PC-9 (cell line): Measurements from ENCODE around the gene PCGF3. TPM values are rescaled to one million over a fixed set of nuclear protein-coding genes. Genes with fewer than 3 reads are reported as not detected.
"Not testable (repeated sequence)": the region's sequence is repeated elsewhere in the genome, so short reads cannot be mapped to it uniquely, and the experiment has no call there.

Experiments used
- BruUV-seq: library from RNA; stranded (reverse); fragments of 400-500 nt; replicated peaks from 2 replicates; lab custom pipeline; 2021; lab: Mats Ljungman, UMichigan
- CTCF ChIA-PET: fragments of 300-600 bp; sonication (Branson Sonifier 250); formaldehyde crosslinking; loops from one replicate; lab custom pipeline; 2022; ENCODE audit warnings: antibody characterized with exemption; lab: Charles Lee
- POLR2A ChIA-PET: fragments of 300-600 bp; sonication (Branson Sonifier 250); formaldehyde crosslinking; loops from one replicate; lab custom pipeline; 2022; ENCODE audit warnings: antibody characterized with exemption; ENCODE audit not compliant: unreplicated experiment; lab: Charles Lee
- DNase-seq, 2 experiments: peaks; one replicate each; pipeline versions ENCODE4 v3.0.0 to v3.0.0-alpha.2; 2015 to 2022; ENCODE audit warnings: mixed read lengths in 1 of 2
- H2AFZ ChIP-seq: fragments of 200-600 bp; sonication (generic); 2 replicates; pipeline ENCODE4 v1.8.1; 2017; ENCODE audit warnings: antibody characterized with exemption
- H3F3A ChIP-seq: fragments of 200-600 bp; sonication (generic); 2 replicates; pipeline ENCODE4 v1.8.1; 2017; ENCODE audit warnings: antibody characterized with exemption, mild to moderate bottlenecking, low read depth; ENCODE audit not compliant: insufficient read depth
- H3K27ac ChIP-seq: fragments of 200-600 bp; sonication (generic); 2 replicates; pipeline ENCODE4 v1.6.1; 2016; ENCODE audit warnings: mixed run types
- H3K27me3 ChIP-seq: fragments of 200-600 bp; sonication (generic); 2 replicates; pipeline ENCODE4 v1.6.1; 2016; ENCODE audit warnings: low read depth, mixed run types; ENCODE audit not compliant: insufficient read depth
- H3K36me3 ChIP-seq: fragments of 200-600 bp; sonication (generic); 2 replicates; pipeline ENCODE4 v1.6.1; 2016; ENCODE audit warnings: low read depth, mixed run types
- H3K4me1 ChIP-seq: fragments of 200-600 bp; sonication (generic); replicated peaks from 2 replicates; pipeline ENCODE4 v1.6.1; 2016; ENCODE audit warnings: mixed run types; ENCODE audit not compliant: insufficient read depth
- H3K4me2 ChIP-seq: fragments of 200-600 bp; sonication (generic); 2 replicates; pipeline ENCODE4 v1.6.1; 2017; ENCODE audit warnings: mixed run types
- H3K4me3 ChIP-seq: fragments of 200-600 bp; sonication (generic); 2 replicates; pipeline ENCODE4 v1.6.1; 2016; ENCODE audit warnings: mixed run types
- H3K79me2 ChIP-seq: fragments of 200-600 bp; sonication (generic); 2 replicates; pipeline ENCODE4 v1.6.1; 2017; ENCODE audit warnings: low read depth, mixed run types
- H3K9me2 ChIP-seq: fragments of 200-600 bp; sonication (generic); 2 replicates; pipeline ENCODE4 v1.8.1; 2017; ENCODE audit warnings: mild to moderate bottlenecking; ENCODE audit not compliant: insufficient read depth
- H3K9me3 ChIP-seq: fragments of 200-600 bp; sonication (generic); 2 replicates; pipeline ENCODE4 v1.8.1; 2016; ENCODE audit warnings: low read depth; ENCODE audit not compliant: insufficient read depth
- H4K20me1 ChIP-seq: fragments of 200-600 bp; sonication (generic); 2 replicates; pipeline ENCODE4 v1.8.1; 2017; ENCODE audit not compliant: insufficient read depth
- CTCF ChIP-seq: fragments of 200-600 bp; sonication (generic); conservative IDR thresholded peaks from 2 replicates; pipeline ENCODE4 v1.6.1; 2017; ENCODE audit warnings: mixed run types, antibody characterized with exemption, mild to moderate bottlenecking, moderate library complexity
- EZH2 ChIP-seq: fragments of 200-600 bp; sonication (generic); IDR thresholded peaks from 2 replicates; pipeline ENCODE4 v1.8.0; 2017; ENCODE audit warnings: antibody characterized with exemption, low read depth
- intact Hi-C: fragments of 100-400 bp; cut with micrococcal nuclease; formaldehyde crosslinking; loops from one replicate; pipeline ENCODE4 v1.10.0; 2022; ENCODE audit not compliant: unreplicated experiment
- total RNA-seq: library from RNA; stranded (reverse); gene quantifications from 2 replicates; pipeline ENCODE4 v1.2.3, GENCODE V29; 2021

Gene PCGF3
- total RNA-seq, 1 experiment from 2014 or later = 60.8 TPM

- TSS peak; percentile 20 for BruUV-seq
- H3K4me2 ChIP-seq = peak within 1 kb of the TSS; percentile 74
- no peaks in the 10 kb centered on the region for H3K9me2 ChIP-seq
- POLR2A ChIA-PET = interaction anchor here (0.6 to 0.7 kb wide), 3 partner anchors 109 to 1816 kb away, joined by 3 to 7 read pairs (median 3); no protein-coding TSS in a partner anchor
- TF ChIP-seq CTCF (no peak), EZH2 (no peak)
- H3K27ac ChIP-seq = peak within 1 kb of the TSS; percentile 5; the same call in 1 of the 2 replicates
- H3F3A ChIP-seq = peaks cover 11% of the 10 kb centered on the region; the same call in 1 of the 2 replicates
- no peaks in the 10 kb centered on the region for H3K79me2 ChIP-seq
- intact Hi-C loops = loop anchor here (1.0 kb wide), 1 partner anchor 15 kb away; the partner anchor contains the start of genes ATP5ME and MYL5
- peak within 1 kb of the TSS; percentile 60; the same call in 1 of the 2 replicates for H2AFZ ChIP-seq
- no peaks in the 10 kb centered on the region for H3K9me3 ChIP-seq
- DNase-seq = peak in 1 of 2 experiments; percentile 35
- peaks cover 19% of the 10 kb centered on the region for H3K4me1 ChIP-seq
- no peaks in the 10 kb centered on the region for H3K36me3 ChIP-seq
- no peaks in the 10 kb centered on the region for H4K20me1 ChIP-seq
- CTCF ChIA-PET = no interaction called here
- no peaks in the 10 kb centered on the region for H3K27me3 ChIP-seq
- peak within 1 kb of the TSS; percentile 39; the same call in 1 of the 2 replicates for H3K4me3 ChIP-seq
Observed at GRCh38 chr4:688854-689681, 16.6 kb upstream of the PCGF3 start, which contains the start of gene SLC49A3. Gene SLC49A3 (minus strand): TSS chr4:689151. CDS start chr4:689127, 24 bp downstream.

GRCh38 chr4:689723-690122 is 15.9 kb upstream of the PCGF3 start:
- POLR2A ChIA-PET = interaction anchor here (0.7 kb wide), 1 partner anchor 1166 kb away, joined by 3 read pairs; no protein-coding TSS in a partner anchor
- Histone ChIP-seq H2AFZ (no peak overlapping the region), H3K9me3 (no peaks in the 10 kb centered on the region), H4K20me1 (no peaks in the 10 kb centered on the region), H3K4me3 (peak overlapping the region; percentile 39; the same call in 1 of the 2 replicates), H3K4me1 (peaks cover 19% of the 10 kb centered on the region), H3K4me2 (peak overlapping the region; percentile 74), H3K36me3 (no peaks in the 10 kb centered on the region), H3F3A (peaks cover 16% of the 10 kb centered on the region; the same call in 1 of the 2 replicates), H3K9me2 (no peaks in the 10 kb centered on the region), H3K27me3 (no peaks in the 10 kb centered on the region), H3K27ac (no peak overlapping the region), H3K79me2 (no peaks in the 10 kb centered on the region)
- no peak for DNase-seq
- no peak for TF ChIP-seq EZH2
- TF ChIP-seq CTCF = no peak
- CTCF ChIA-PET = no interaction called here
- no TSS peak for BruUV-seq
- intact Hi-C loops = no loop called here

- H2AFZ ChIP-seq = no peak overlapping the region
- H3K27me3 ChIP-seq = no peaks in the 10 kb centered on the region
- H3K4me1 ChIP-seq = peaks cover 6% of the 10 kb centered on the region
- peaks cover 11% of the 10 kb centered on the region; the same call in 1 of the 2 replicates for H3F3A ChIP-seq
- ChIA-PET POLR2A (no interaction called here), CTCF (no interaction called here)
- no peaks in the 10 kb centered on the region for H3K79me2 ChIP-seq
- H3K36me3 ChIP-seq = no peaks in the 10 kb centered on the region
- no peak overlapping the region for H3K4me3 ChIP-seq
- no peaks in the 10 kb centered on the region for H3K9me3 ChIP-seq
- no peak overlapping the region for H3K4me2 ChIP-seq
- H3K9me2 ChIP-seq = no peaks in the 10 kb centered on the region
- intact Hi-C loops = no loop called here
- H4K20me1 ChIP-seq = no peaks in the 10 kb centered on the region
- TF ChIP-seq CTCF = no peak
- BruUV-seq = no TSS peak
- DNase-seq = peak in 1 of 2 experiments; percentile 63
- no peak overlapping the region for H3K27ac ChIP-seq
Observed at GRCh38 chr4:692771-693554, 12.7 kb upstream of the PCGF3 start.

GRCh38 chr4:694341-694940 is 11.2 kb upstream of the PCGF3 start:
- intact Hi-C loops, H4K20me1 ChIP-seq, H3K27me3 ChIP-seq, H3K9me2 ChIP-seq, H3K4me3 ChIP-seq, H3F3A ChIP-seq, H3K27ac ChIP-seq, H2AFZ ChIP-seq, POLR2A ChIA-PET, H3K4me1 ChIP-seq, H3K4me2 ChIP-seq, CTCF ChIA-PET, H3K9me3 ChIP-seq, H3K79me2 ChIP-seq, H3K36me3 ChIP-seq, DNase-seq, BruUV-seq: not testable (repeated sequence)
